ENCODE results near the gene LRRC8D.

Gene LRRC8D

DNA sequence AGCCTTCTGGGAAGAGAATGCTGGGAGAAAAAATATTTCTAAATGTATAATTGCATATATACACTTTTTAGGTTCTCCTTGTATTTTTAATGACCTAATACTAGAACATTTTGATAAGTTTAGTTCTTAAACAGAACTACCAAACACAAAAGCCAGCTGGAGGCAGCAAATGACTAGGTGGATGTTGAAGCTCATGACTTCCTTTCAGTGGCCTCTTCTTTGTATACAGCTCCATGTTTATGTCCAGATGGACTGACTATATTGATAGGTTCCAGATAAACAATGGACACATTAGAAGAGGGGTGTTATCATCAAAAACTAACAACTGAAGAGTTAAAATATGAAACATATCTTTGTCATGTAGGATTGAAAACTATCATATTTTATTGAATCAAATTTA is 52.5 kb downstream of the LRRC8D start:
- DNase-seq, result no peak
- no peak overlapping the region for H3K27ac Mint-ChIP-seq
- H3K9me3 Mint-ChIP-seq, result no peaks in the 10 kb centered on the region
- no peaks in the 10 kb centered on the region for H3K27me3 Mint-ChIP-seq (ENCODE audit: low read depth, poor library complexity)
- H3K4me1 Mint-ChIP-seq, result peaks cover 22% of the 10 kb centered on the region
- TF ChIP-seq, protein P1, sequence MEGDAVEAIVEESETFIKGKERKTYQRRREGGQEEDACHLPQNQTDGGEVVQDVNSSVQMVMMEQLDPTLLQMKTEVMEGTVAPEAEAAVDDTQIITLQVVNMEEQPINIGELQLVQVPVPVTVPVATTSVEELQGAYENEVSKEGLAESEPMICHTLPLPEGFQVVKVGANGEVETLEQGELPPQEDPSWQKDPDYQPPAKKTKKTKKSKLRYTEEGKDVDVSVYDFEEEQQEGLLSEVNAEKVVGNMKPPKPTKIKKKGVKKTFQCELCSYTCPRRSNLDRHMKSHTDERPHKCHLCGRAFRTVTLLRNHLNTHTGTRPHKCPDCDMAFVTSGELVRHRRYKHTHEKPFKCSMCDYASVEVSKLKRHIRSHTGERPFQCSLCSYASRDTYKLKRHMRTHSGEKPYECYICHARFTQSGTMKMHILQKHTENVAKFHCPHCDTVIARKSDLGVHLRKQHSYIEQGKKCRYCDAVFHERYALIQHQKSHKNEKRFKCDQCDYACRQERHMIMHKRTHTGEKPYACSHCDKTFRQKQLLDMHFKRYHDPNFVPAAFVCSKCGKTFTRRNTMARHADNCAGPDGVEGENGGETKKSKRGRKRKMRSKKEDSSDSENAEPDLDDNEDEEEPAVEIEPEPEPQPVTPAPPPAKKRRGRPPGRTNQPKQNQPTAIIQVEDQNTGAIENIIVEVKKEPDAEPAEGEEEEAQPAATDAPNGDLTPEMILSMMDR (IDR thresholded peaks at IDR 0.05), result no peak
- peaks cover 39% of the 10 kb centered on the region for H3K36me3 Mint-ChIP-seq (ENCODE audit: low read depth)
- no peak overlapping the region for H3K4me3 Mint-ChIP-seq

DNA sequence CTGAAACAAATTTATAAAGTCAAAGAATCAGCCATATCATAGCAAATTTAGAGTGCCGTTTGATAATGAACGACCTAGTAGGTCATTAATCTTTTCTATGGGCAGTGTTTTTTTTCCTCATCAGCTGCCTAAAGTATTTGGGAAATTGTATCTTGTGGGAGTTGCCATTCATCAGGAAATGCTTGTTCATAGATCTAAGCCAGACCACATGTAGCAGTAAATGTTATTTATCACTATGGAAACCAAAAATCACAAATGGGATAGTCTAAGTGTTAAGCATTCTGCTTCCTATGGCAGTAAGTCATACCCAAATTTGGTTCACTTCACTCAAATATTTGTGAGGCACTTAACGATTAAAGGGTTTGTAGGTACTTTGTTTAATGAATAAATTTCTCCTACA is 52.9 kb downstream of the LRRC8D start:
- peaks cover 37% of the 10 kb centered on the region for H3K36me3 Mint-ChIP-seq (ENCODE audit: low read depth)
- no peaks in the 10 kb centered on the region for H3K9me3 Mint-ChIP-seq
- peaks cover 22% of the 10 kb centered on the region for H3K4me1 Mint-ChIP-seq
- H3K27ac Mint-ChIP-seq, result no peak overlapping the region
- no peak for DNase-seq
- H3K27me3 Mint-ChIP-seq (ENCODE audit: low read depth, poor library complexity), result no peaks in the 10 kb centered on the region
- TF ChIP-seq, protein P1 (IDR thresholded peaks at IDR 0.05), result no peak
- no peak overlapping the region for H3K4me3 Mint-ChIP-seq

DNA sequence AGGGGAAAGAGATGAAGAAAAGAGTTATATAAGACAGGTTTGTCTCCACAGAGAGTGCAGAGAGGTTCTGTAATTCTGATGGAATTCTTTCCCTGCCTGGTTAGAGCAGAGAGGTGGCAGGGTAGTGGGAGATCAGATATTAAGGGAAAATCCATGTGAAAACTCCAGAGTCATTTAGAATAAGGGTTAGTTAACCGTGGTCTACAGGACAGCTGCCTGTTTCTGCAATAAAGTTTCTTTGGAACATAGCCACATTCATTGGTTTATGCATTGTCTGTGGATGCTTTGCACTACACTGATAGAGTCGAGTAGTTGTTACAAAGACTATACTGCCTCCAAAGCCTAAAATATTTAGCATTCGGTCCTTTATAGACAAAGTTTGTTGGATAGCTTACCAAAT is 55.6 kb downstream of the LRRC8D start:
- peak overlapping the region; percentile 53 for H3K27ac Mint-ChIP-seq
- H3K27me3 Mint-ChIP-seq (ENCODE audit: low read depth, poor library complexity), result no peaks in the 10 kb centered on the region
- peaks cover 41% of the 10 kb centered on the region for H3K36me3 Mint-ChIP-seq (ENCODE audit: low read depth)
- H3K4me1 Mint-ChIP-seq, result peaks cover 22% of the 10 kb centered on the region
- H3K9me3 Mint-ChIP-seq, result peaks cover 10% of the 10 kb centered on the region
- no peak overlapping the region for H3K4me3 Mint-ChIP-seq
- DNase-seq, result no peak
- TF ChIP-seq, protein P1 (IDR thresholded peaks at IDR 0.05), result no peak

DNA sequence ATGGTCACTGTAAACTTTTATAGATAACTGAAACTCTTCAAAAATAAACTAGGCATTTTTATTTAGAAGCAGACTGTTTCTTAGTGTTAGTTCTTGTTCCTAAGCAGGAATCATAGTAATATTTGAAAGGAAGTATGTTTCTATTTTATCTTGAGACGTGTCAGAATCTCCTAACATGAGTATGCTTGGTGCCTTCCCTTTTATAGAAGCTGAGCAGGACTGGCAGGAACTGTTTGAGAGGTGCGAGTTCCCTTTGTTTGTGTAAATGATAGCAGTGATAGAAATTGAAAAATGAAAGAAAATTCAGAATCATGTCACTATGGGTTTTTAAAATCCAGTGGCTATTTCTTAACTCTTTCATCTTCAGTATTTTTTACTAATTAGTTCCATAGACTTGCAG is 56.9 kb downstream of the LRRC8D start:
- Mint-ChIP-seq H3K4me1 (peaks cover 17% of the 10 kb centered on the region), H3K4me3 (no peak overlapping the region), H3K36me3 (ENCODE audit: low read depth) (peaks cover 46% of the 10 kb centered on the region), H3K27ac (no peak overlapping the region), H3K27me3 (ENCODE audit: low read depth, poor library complexity) (no peaks in the 10 kb centered on the region), H3K9me3 (peaks cover 11% of the 10 kb centered on the region)
- TF ChIP-seq, protein P1 (IDR thresholded peaks at IDR 0.05), result no peak
- DNase-seq, result no peak

DNA sequence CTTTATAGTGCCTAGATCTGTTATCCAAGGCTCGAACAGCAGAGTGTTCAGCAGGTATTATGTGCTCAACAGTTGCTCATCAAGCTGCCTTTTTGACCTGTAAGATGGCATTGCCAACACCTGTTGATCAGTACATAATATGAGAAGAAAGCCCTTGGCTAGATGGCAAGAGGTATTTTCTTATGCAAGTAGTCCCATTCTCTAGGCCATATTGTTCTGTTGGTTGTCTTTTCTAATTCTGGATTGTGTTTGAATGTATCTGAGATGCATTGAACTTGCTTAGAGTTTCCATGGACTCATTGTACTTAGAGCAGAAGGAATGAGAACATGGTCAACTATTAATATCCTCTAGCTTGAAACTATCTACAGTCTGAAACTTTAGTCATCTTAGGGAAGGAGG is 57.4 kb downstream of the LRRC8D start:
- peaks cover 46% of the 10 kb centered on the region for H3K36me3 Mint-ChIP-seq (ENCODE audit: low read depth)
- DNase-seq, result no peak
- peaks cover 11% of the 10 kb centered on the region for H3K9me3 Mint-ChIP-seq
- no peak overlapping the region for H3K27ac Mint-ChIP-seq
- no peaks in the 10 kb centered on the region for H3K27me3 Mint-ChIP-seq (ENCODE audit: low read depth, poor library complexity)
- TF ChIP-seq, protein P1 (IDR thresholded peaks at IDR 0.05), result no peak
- H3K4me1 Mint-ChIP-seq, result peaks cover 17% of the 10 kb centered on the region
- no peak overlapping the region for H3K4me3 Mint-ChIP-seq

DNA sequence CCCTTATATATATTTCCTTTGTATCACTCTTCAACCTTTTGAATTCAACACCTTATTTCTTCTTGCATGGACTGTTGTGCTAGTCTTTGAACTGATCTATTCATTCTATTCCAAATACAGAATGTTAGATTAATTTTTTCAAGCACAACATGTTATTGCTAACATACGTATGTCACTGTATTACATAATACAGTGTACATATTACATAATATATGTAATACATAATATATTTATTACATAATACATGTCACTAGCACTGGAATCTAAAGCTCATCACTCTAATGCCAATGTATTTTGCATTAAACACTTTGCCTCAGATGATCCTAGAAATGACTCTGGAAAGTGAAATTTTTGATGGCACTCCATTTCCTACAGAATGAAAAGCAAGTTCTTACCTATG is 59.8 kb downstream of the LRRC8D start:
- Mint-ChIP-seq H3K27ac (no peak overlapping the region), H3K4me3 (no peak overlapping the region), H3K36me3 (ENCODE audit: low read depth) (peaks cover 46% of the 10 kb centered on the region), H3K9me3 (peaks cover 11% of the 10 kb centered on the region), H3K27me3 (ENCODE audit: low read depth, poor library complexity) (no peaks in the 10 kb centered on the region), H3K4me1 (peaks cover 28% of the 10 kb centered on the region)
- TF ChIP-seq, protein P1 (IDR thresholded peaks at IDR 0.05), result no peak
- DNase-seq, result no peak
